ENCODE data around the gene CLDN9.

DNA sequence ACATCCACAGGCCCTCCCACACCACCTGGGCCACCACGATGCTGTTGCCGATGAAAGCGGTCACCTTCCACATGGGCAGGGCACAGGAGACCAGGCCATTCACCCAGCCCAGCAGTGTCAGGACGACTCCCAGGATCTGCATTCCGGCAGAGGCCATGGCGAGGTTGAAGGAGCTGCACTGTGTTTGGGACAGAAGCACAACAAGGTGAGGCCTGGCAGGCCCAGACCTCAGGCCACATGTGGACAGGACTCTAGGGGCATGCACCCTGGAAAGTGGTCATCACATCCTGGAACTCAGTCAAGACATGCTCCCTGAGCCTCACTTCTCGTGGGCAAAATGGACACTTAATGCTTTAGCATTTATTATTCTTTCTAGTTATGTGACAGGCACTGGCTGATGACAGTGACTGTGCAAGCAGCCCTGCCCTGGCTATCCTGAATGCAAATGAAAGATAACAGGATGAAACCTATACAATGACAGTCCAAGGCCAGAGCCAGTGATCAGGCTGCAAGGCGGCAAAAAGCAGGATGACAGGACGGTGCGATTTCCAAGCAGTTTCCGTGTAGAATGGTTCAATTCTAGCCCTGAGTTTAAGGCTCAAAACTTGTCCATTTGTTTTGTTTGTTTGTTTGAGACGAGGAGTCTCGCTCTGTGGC, 3.3 kb downstream of the CLDN9 start:
- TF ChIP-seq CTCF (IDR thresholded peaks at IDR 0.05) (no peak), POLR2A (IDR thresholded peaks at IDR 0.05) (no peak), EP300 (IDR thresholded peaks at IDR 0.05) (no peak), POLR2AphosphoS5 (IDR thresholded peaks at IDR 0.05) (no peak)

All from sigmoid colon (tissue), 4 donors.